GM12874 (cell line): ENCODE results near the gene PTPN2.

ENCODE experiments used
- CTCF ChIP-seq: IDR thresholded peaks from 2 replicates; pipeline ENCODE4 v1.5.1; 2011; ENCODE audit warnings: low read depth, mild to moderate bottlenecking, control low read depth, low read length, moderate library complexity; ENCODE audit not compliant: insufficient read depth

PTPN2 gene

DNA sequence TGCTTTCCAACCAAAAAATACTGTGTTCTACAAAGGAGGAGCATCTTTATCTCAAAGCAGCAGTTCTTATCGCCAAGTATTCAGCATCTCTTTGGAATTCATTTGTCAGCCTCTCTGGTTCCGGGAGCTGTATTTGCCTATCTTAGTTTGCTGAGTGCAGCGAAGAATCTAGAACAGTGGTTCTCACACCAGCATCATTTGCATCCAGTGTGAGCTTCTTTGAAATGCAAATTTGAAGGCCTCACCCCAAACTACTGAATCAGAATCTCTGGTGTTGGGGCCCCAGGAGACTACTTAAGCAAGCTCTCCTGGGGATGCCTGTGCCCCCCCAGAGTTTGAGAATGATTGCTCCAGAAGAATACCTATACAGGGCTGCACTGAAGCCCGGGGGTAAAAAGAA, 1.5 kb upstream of the PTPN2 start:
- TF ChIP-seq CTCF = no peak

DNA sequence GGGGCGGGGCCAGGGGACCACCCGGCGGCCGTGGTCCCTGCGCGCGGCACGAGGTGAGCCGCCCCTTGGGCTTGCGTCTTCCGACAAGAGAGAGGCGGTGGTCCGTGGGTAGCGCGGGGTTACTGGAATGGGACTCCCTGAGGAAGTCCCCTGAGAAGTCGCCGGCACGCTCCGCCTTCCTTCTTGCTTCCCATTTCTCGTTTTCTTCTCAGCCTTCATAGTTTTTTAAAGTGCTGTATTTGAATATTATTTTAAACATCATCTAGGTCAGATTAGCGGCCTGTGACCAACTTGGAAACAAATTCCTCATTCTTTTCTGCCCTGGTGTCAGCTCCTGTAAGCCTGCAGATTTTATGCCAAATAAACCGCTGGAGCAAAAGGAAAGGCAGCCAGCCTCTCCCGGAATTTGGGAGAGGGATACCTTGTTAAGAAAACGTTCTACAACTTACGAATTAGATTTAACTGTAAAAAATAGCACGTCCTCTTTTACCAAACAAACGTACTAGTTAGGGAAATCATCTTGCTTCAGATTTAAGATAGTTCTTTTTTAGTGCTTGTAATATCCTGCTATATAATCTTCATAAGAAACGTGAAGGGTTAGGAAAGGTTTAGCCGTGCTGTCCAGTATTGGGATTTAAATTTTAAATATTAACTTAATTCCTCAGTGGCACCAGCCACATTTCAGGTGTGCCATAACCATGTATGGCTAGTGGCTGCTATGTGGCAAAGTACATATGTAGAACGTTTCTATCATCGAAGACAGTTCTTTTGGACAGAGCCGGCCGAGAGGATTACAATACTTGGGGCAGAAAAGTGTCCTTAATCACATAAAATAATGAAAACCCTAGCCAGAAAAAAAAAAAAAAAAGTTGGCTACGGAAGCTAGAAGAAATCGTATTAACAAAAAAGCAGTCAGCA, 628 bp upstream of the PTPN2 start:
- no peak for TF ChIP-seq CTCF

DNA sequence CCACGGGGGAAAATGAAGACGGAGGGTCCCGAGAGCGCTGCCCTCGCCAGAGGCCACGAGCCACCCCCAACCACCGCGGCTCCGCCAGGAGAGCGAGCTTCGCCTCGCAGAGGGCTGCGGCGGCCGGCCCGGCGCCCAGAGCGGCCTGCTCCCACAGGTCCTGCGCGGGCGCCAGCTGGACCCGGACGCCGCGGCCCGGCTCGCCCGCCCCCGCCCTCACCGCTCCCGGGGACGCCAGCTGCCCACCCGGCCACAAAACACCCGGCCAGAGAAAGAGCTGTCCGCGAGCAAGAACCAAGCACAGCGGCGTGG, 709 bp downstream of the PTPN2 start:
- TF ChIP-seq CTCF = no peak

GRCh38 chr18:12882453-12883371, 1.3 kb downstream of the PTPN2 start:
- TF ChIP-seq CTCF = no peak

DNA sequence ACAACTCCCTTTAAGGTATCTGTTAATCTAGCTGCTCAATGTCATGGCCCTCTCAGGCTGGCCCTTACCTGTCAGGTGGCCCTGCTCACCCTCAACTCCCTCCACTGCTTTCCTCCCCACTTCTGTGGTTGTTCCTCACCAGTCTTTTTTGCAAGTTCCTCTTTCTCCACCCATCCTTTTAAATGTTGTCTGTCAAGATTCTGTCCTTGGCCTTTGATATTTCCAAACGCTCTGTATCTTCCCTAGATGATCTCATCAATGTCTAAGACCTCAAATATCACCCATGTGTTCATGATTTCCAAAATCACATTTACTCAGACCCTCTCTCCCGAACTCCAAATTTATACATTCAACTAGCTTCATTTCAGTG, 3.5 kb downstream of the PTPN2 start:
- TF ChIP-seq CTCF = no peak

- no peak for TF ChIP-seq CTCF
These were observed 4.0 kb downstream of the PTPN2 start for GRCh38 chr18:12879840-12880540.

GRCh38 chr18:12872408-12872807, 11.6 kb downstream of the PTPN2 start:
- no peak for TF ChIP-seq CTCF
